Tibial nerve (tissue), 4 donors: ENCODE measurements around the gene LRP1. TPM values are rescaled to one million over a fixed set of nuclear protein-coding genes. Genes with fewer than 3 reads are reported as not detected.

ENCODE experiments used
- DNase-seq, 2 donors: peaks; one replicate each; pipeline ENCODE4 v3.0.0-alpha.2; 2019; ENCODE audit warnings: low spot score in 2 of 2
- H3K27ac ChIP-seq, 4 donors: fragments of 200-600 bp; sonication (generic) in 3 of 4; one replicate each; pipeline ENCODE4 v1.5.1; 2017 to 2019; ENCODE audit warnings: mild to moderate bottlenecking in 1 of 4
- H3K27me3 ChIP-seq, 2 donors: fragments of 200-600 bp; sonication (generic) in 1 of 2; one replicate each; pipeline versions ENCODE4 v1.5.1 to v1.6.0; 2017 to 2019
- H3K36me3 ChIP-seq, 3 donors: fragments of 200-600 bp; sonication (generic); one replicate each; pipeline ENCODE4 v1.5.1; 2018 to 2019
- H3K4me1 ChIP-seq, 4 donors: fragments of 200-600 bp; sonication (generic) in 3 of 4; one replicate each; pipeline ENCODE4 v1.5.1; 2017 to 2019
- H3K4me3 ChIP-seq, 4 donors: fragments of 200-600 bp; sonication (generic) in 3 of 4; one replicate each; pipeline ENCODE4 v1.5.1; 2017 to 2019; ENCODE audit warnings: mild to moderate bottlenecking in 1 of 4, moderate library complexity in 1 of 4
- H3K9me3 ChIP-seq, 4 donors: fragments of 200-600 bp; sonication (generic) in 3 of 4; one replicate each; pipeline ENCODE4 v1.5.1; 2017 to 2019
- CTCF ChIP-seq, 5 experiments: fragments of 200-600 bp in 3 of 5; fragments of 450-650 bp in 2 of 5; sonication (generic) in 3 of 5; IDR thresholded peaks; one replicate each; pipeline ENCODE4 v1.5.1; 2016 to 2019; ENCODE audit warnings: antibody characterized with exemption in 5 of 5, mild to moderate bottlenecking in 3 of 5, moderate library complexity in 2 of 5
- EP300 ChIP-seq, 2 donors: sonication (generic); formaldehyde crosslinking; IDR thresholded peaks; one replicate each; pipeline ENCODE4 v1.6.1; 2017; ENCODE audit warnings: antibody characterized with exemption in 2 of 2, mild to moderate bottlenecking in 1 of 2
- POLR2A ChIP-seq, 2 donors: fragments of 450-650 bp; IDR thresholded peaks; one replicate each; pipeline ENCODE4 v1.6.1; 2017; ENCODE audit warnings: antibody characterized with exemption in 2 of 2, mild to moderate bottlenecking in 2 of 2, moderate library complexity in 2 of 2
- WGBS, 2 donors: methylation state at CpG; one replicate each; pipeline ENCODE4 v1.1.5; 2018; 5-methylcytosine and 5-hydroxymethylcytosine counted together
- small RNA-seq: library from RNA; depleted of rRNA; stranded (forward); fragments of <200 nt; gene quantifications from one replicate; pipeline ENCODE3, GENCODE V24; 2016
- total RNA-seq, 4 donors: library from RNA; depleted of rRNA; stranded (reverse); fragments of >200 nt; gene quantifications; one replicate each; pipeline ENCODE4 v1.1.0, GENCODE V29; 2016

Gene LRP1
- total RNA-seq, 4 donors from 2014 or later, result 410 to 653 (median 527) TPM

- peaks cover 0 to 6% (median 0%) of the 10 kb centered on the region in 4 donors for H3K4me1 ChIP-seq
- TF ChIP-seq CTCF (IDR thresholded peaks at IDR 0.05) (no peak), POLR2A (IDR thresholded peaks at IDR 0.05) (no peak), EP300 (IDR thresholded peaks at IDR 0.05) (no peak)
- H3K27ac ChIP-seq, result no peak overlapping the region
- WGBS, 2 donors, result 64 to 70% methylated on average over 6 of the region's 6 CpGs
- no peaks in the 10 kb centered on the region for H3K9me3 ChIP-seq
- no peak for DNase-seq
- no peaks in the 10 kb centered on the region for H3K27me3 ChIP-seq
- H3K4me3 ChIP-seq, result no peak overlapping the region
- peaks cover 4 to 90% (median 10%) of the 10 kb centered on the region in 3 donors for H3K36me3 ChIP-seq
Observed at GRCh38 chr12:57258977-57259970, 131.0 kb downstream of the LRP1 start.

- peaks cover 4 to 86% (median 14%) of the 10 kb centered on the region in 3 donors for H3K36me3 ChIP-seq
- TF ChIP-seq CTCF (IDR thresholded peaks at IDR 0.05), result no peak
- TF ChIP-seq EP300 (IDR thresholded peaks at IDR 0.05), result no peak
- TF ChIP-seq POLR2A (IDR thresholded peaks at IDR 0.05), result no peak
- H3K4me3 ChIP-seq, result no peak overlapping the region
- no peaks in the 10 kb centered on the region for H3K9me3 ChIP-seq
- no peak for DNase-seq
- no peaks in the 10 kb centered on the region for H3K27me3 ChIP-seq
- 81 to 85% methylated on average over 4 of the region's 4 CpGs for WGBS, 2 donors
- peaks cover 0 to 6% (median 0%) of the 10 kb centered on the region in 4 donors for H3K4me1 ChIP-seq
- no peak overlapping the region for H3K27ac ChIP-seq
Observed at GRCh38 chr12:57260366-57260765, 132.1 kb downstream of the LRP1 start.

- Histone ChIP-seq H3K4me3 (no peak overlapping the region), H3K9me3 (no peaks in the 10 kb centered on the region), H3K27me3 (no peaks in the 10 kb centered on the region), H3K4me1 (peaks cover 0 to 6% (median 0%) of the 10 kb centered on the region in 4 donors), H3K27ac (no peak overlapping the region), H3K36me3 (peaks cover 4 to 86% (median 20%) of the 10 kb centered on the region in 3 donors)
- DNase-seq, result no peak
- 40 to 64% methylated on average over 2 of the region's 2 CpGs for WGBS, 2 donors
- TF ChIP-seq POLR2A (IDR thresholded peaks at IDR 0.05) (no peak), CTCF (IDR thresholded peaks at IDR 0.05) (no peak)
Observed at GRCh38 chr12:57261428-57261865, 133.2 kb downstream of the LRP1 start.

GRCh38 chr12:57262126-57262822 lies 134.0 kb downstream of the LRP1 start:
- Histone ChIP-seq H3K9me3 (no peaks in the 10 kb centered on the region), H3K27me3 (no peaks in the 10 kb centered on the region), H3K4me1 (peaks cover 0 to 6% (median 0%) of the 10 kb centered on the region in 4 donors), H3K36me3 (peaks cover 4 to 86% (median 15%) of the 10 kb centered on the region in 3 donors), H3K27ac (no peak overlapping the region), H3K4me3 (no peak overlapping the region)
- TF ChIP-seq EP300 (IDR thresholded peaks at IDR 0.05) (no peak), POLR2A (IDR thresholded peaks at IDR 0.05) (no peak), CTCF (IDR thresholded peaks at IDR 0.05) (no peak)
- 77 to 88% methylated on average over 3 of the region's 3 CpGs for WGBS, 2 donors
- no peak for DNase-seq

Small RNAs within 50 kb of the gene (small RNA-seq; reads per million reads assigned to genes)
- gene MIR1228, result 0.85 reads per million

Other genes with a start within 250 kb of the LRP1 start
- gene SDR9C7, start 194.1 kb upstream of the LRP1 start, total RNA-seq, result not detected
- gene RDH16, start 170.9 kb upstream of the LRP1 start, total RNA-seq, result 1 to 10 TPM in 3 of 4 donors, not detected in 1; 1.5 to 1.8 (median 1.7) TPM
- 1 to 10 TPM; 3.6 to 6.8 (median 5.4) TPM for gene ZBTB39, start 121.9 kb upstream of the LRP1 start, total RNA-seq
- not detected for gene TAC3, start 112.0 kb upstream of the LRP1 start, total RNA-seq
- gene MYO1A, start 78.4 kb upstream of the LRP1 start, total RNA-seq, result under 1 TPM in 2 of 4 donors, not detected in 2; 0.30 to 0.59 TPM
- gene NEMP1, start 49.7 kb upstream of the LRP1 start, total RNA-seq, result 10 to 100 TPM in 1 of 4 donors, 1 to 10 TPM in 3; 4.8 to 10.2 (median 6.6) TPM
- 10 to 100 TPM; 29.3 to 42.2 (median 38.6) TPM for gene NAB2, start 39.4 kb upstream of the LRP1 start, total RNA-seq
- gene STAT6, start 17.1 kb upstream of the LRP1 start, total RNA-seq, result 100 to 1,000 TPM; 140 to 247 (median 183) TPM
- gene LRP1-AS, start 19.1 kb downstream of the LRP1 start, total RNA-seq, result not detected
- gene NXPH4, start 88.3 kb downstream of the LRP1 start, total RNA-seq, result 1 to 10 TPM in 1 of 4 donors, not detected in 3; 4.2 TPM
- gene SHMT2, start 101.2 kb downstream of the LRP1 start, total RNA-seq, result 10 to 100 TPM; 18.4 to 77.3 (median 32.6) TPM
- 1 to 10 TPM in 3 of 4 donors, not detected in 1; 1.7 to 5.0 (median 3.6) TPM for gene STAC3, start 122.7 kb downstream of the LRP1 start, total RNA-seq